HepG2 (cell line): ENCODE data around the gene COBL. TPM values are rescaled to one million over a fixed set of nuclear protein-coding genes. Genes with fewer than 3 reads are reported as not detected.

ENCODE experiments used
- ATAC-seq: fragments of 200-7000 bp; cut with Tn5 transposase; 3 replicates; pipeline ENCODE4 v1.9.1; 2020; ENCODE audit warnings: mild to moderate bottlenecking, moderate library complexity
- BruUV-seq: library from RNA; stranded (reverse); fragments of 400-500 nt; replicated peaks from 2 replicates; lab custom pipeline; 2021; lab: Mats Ljungman, UMichigan
- CTCF ChIA-PET: fragments of 300-600 bp; formaldehyde crosslinking; extraction: SDS; loops from one replicate; lab custom pipeline; 2021; ENCODE audit warnings: low total read pairs, inconsistent platforms, low intra/inter-chr PET ratio; lab: Yijun Ruan, JAX
- POLR2A ChIA-PET: fragments of 350-600 bp; sonication (Branson Sonifier 250); formaldehyde crosslinking; loops from one replicate; lab custom pipeline; 2020; ENCODE audit warnings: antibody characterized with exemption, inconsistent platforms; lab: Yijun Ruan, JAX
- DNase-seq: peaks from one replicate; pipeline ENCODE4 v3.0.0-alpha.2; 2015; ENCODE audit warnings: low spot score
- FAIRE-seq: peaks from 3 replicates; lab custom pipeline; 2011; peaks lifted over from hg19 to GRCh38; lab: Jason Lieb, UNC
- H2AFZ ChIP-seq: one replicate; pipeline ENCODE4 v1.6.1; 2011; ENCODE audit warnings: low read length, inconsistent platforms
- H3K27ac ChIP-seq: fragments of 300-600 bp; 3 replicates; pipeline ENCODE4 v1.8.0; 2011; ENCODE audit warnings: mixed run types, mild to moderate bottlenecking, mixed read lengths, low read length, inconsistent platforms; ENCODE audit not compliant: insufficient read depth; ENCODE audit errors: extremely low read length
- H3K27me3 ChIP-seq, 2 experiments: fragments of 200-600 bp in 1 of 2; 2 replicates in 1 of 2; 3 replicates in 1 of 2; pipeline versions ENCODE4 v1.6.0 to v1.8.0; 2011; ENCODE audit warnings: low read length in 2 of 2, mild to moderate bottlenecking in 2 of 2, moderate library complexity in 2 of 2, inconsistent platforms in 1 of 2; ENCODE audit not compliant: insufficient read depth in 2 of 2, control insufficient read depth in 1 of 2
- H3K36me3 ChIP-seq, 2 experiments: fragments of 200-600 bp in 1 of 2; replicated peaks in 1 of 2; 2 replicates in 1 of 2; 3 replicates in 1 of 2; pipeline versions ENCODE4 v1.5.1 to v1.8.0; 2011; ENCODE audit warnings: low read length in 2 of 2, inconsistent platforms in 1 of 2; ENCODE audit not compliant: insufficient read depth in 2 of 2, control insufficient read depth in 1 of 2
- H3K4me1 ChIP-seq: 2 replicates; pipeline ENCODE4 v1.5.1; 2012; ENCODE audit warnings: low read length, inconsistent platforms; ENCODE audit not compliant: insufficient read depth
- H3K4me2 ChIP-seq: 2 replicates; pipeline ENCODE4 v1.6.0; 2011; ENCODE audit warnings: low read depth, low read length, inconsistent platforms
- H3K4me3 ChIP-seq, 3 experiments: fragments of 200-600 bp in 1 of 3; sonication (generic), shearing (Covaris generic) in 1 of 3; replicated peaks in 1 of 3; 2 replicates each; pipeline ENCODE4 v1.5.1; 2011 to 2016; ENCODE audit warnings: low read length in 3 of 3, inconsistent platforms in 2 of 3, low read depth in 2 of 3, mild to moderate bottlenecking in 2 of 3, control low read depth in 1 of 3, mixed read lengths in 1 of 3; ENCODE audit not compliant: insufficient read depth in 1 of 3
- H3K79me2 ChIP-seq: one replicate; pipeline ENCODE4 v1.6.1; 2011; ENCODE audit warnings: low read length, inconsistent platforms; ENCODE audit not compliant: insufficient read depth
- H3K9ac ChIP-seq: 2 replicates; pipeline ENCODE4 v1.6.0; 2011; ENCODE audit warnings: mild to moderate bottlenecking, low read depth, low read length, inconsistent platforms; ENCODE audit not compliant: insufficient read depth
- H3K9me3 ChIP-seq: 2 replicates; pipeline ENCODE4 v1.5.1; 2012; ENCODE audit warnings: mild to moderate bottlenecking, low read length
- H4K20me1 ChIP-seq: 2 replicates; pipeline ENCODE4 v1.6.0; 2011; ENCODE audit warnings: inconsistent platforms, mild to moderate bottlenecking, low read length, moderate library complexity; ENCODE audit not compliant: insufficient read depth
- E2F5 ChIP-seq: sonication (generic); formaldehyde crosslinking; conservative IDR thresholded peaks from 2 replicates; pipeline ENCODE4 v1.4.0; 2020; ENCODE audit warnings: missing genetic modification reagents
- EEA1 ChIP-seq: sonication (generic); formaldehyde crosslinking; IDR thresholded peaks from 2 replicates; pipeline ENCODE4 v1.5.1; 2020; ENCODE audit warnings: mild to moderate bottlenecking, missing genetic modification reagents, borderline replicate concordance
- EED ChIP-seq: sonication (generic); formaldehyde crosslinking; IDR thresholded peaks from 2 replicates; pipeline ENCODE4 v1.5.0; 2020; ENCODE audit warnings: mild to moderate bottlenecking, missing genetic modification reagents
- HDAC1 ChIP-seq: sonication (generic); formaldehyde crosslinking; IDR thresholded peaks from 2 replicates; pipeline ENCODE4 v1.5.1; 2020; ENCODE audit warnings: mild to moderate bottlenecking, missing genetic modification reagents
- KAT2B ChIP-seq: fragments of 150-350 bp; IDR thresholded peaks from 2 replicates; pipeline ENCODE4 v1.6.1; 2014; ENCODE audit warnings: low read depth, low read length, borderline replicate concordance
- NAIF1 ChIP-seq: sonication (generic); formaldehyde crosslinking; IDR thresholded peaks from 2 replicates; pipeline ENCODE4 v1.5.0; 2020; ENCODE audit warnings: mild to moderate bottlenecking, missing genetic modification reagents, borderline replicate concordance
- NFYC ChIP-seq: IDR thresholded peaks from 2 replicates; pipeline ENCODE4 v1.6.1; 2016; ENCODE audit warnings: missing genetic modification reagents, missing compliant biosample characterization
- PLRG1 ChIP-seq: fragments of 450-650 bp; conservative IDR thresholded peaks from 2 replicates; pipeline ENCODE4 v1.6.1; 2016
- SOX13 ChIP-seq, 3 experiments: fragments of 450-650 bp in 1 of 3; sonication (generic) in 1 of 3; formaldehyde crosslinking in 1 of 3; IDR thresholded peaks in 2 of 3; conservative IDR thresholded peaks in 1 of 3; 2 replicates each; pipeline versions ENCODE4 v1.5.0 to v1.6.1; 2016 to 2020; ENCODE audit warnings: antibody characterized with exemption in 1 of 3, mild to moderate bottlenecking in 1 of 3, missing compliant biosample characterization in 1 of 3, missing genetic modification reagents in 1 of 3, moderate library complexity in 1 of 3
- TCF12 ChIP-seq, 2 experiments: fragments of 450-650 bp in 1 of 2; sonication (generic) in 1 of 2; formaldehyde crosslinking in 1 of 2; IDR thresholded peaks; 2 replicates each; pipeline versions ENCODE4 v1.6.1 to v1.8.0; 2017 to 2022; ENCODE audit warnings: antibody characterized with exemption in 1 of 2, mild to moderate bottlenecking in 1 of 2, missing genetic modification reagents in 1 of 2, moderate library complexity in 1 of 2
- TFE3 ChIP-seq: IDR thresholded peaks from 2 replicates; pipeline ENCODE4 v1.6.1; 2016
- THAP11 ChIP-seq: IDR thresholded peaks from 2 replicates; pipeline ENCODE4 v1.6.1; 2016; ENCODE audit warnings: missing biosample characterization, missing genetic modification reagents
- ZNF337 ChIP-seq: sonication (generic); formaldehyde crosslinking; IDR thresholded peaks from 2 replicates; pipeline ENCODE4 v1.5.1; 2020; ENCODE audit warnings: missing genetic modification reagents, low read depth, mild to moderate bottlenecking, borderline replicate concordance
- ZNF343 ChIP-seq: sonication (generic); formaldehyde crosslinking; IDR thresholded peaks from 2 replicates; pipeline ENCODE4 v1.4.0; 2020; ENCODE audit warnings: mild to moderate bottlenecking, missing genetic modification reagents
- ZNF672 ChIP-seq: sonication (generic); formaldehyde crosslinking; IDR thresholded peaks from 2 replicates; pipeline ENCODE4 v1.8.1; 2022; ENCODE audit warnings: missing genetic modification reagents
- ZNF772 ChIP-seq: sonication (generic); formaldehyde crosslinking; IDR thresholded peaks from 2 replicates; pipeline ENCODE4 v1.5.0; 2020; ENCODE audit warnings: mild to moderate bottlenecking, missing genetic modification reagents
- WGBS: methylation state at CpG from one replicate; pipeline ENCODE4 v1.1.6; 2017; ENCODE audit warnings: low lambda C conversion rate; 5-methylcytosine and 5-hydroxymethylcytosine counted together
- in situ Hi-C: cut with HindIII; loops from 2 replicates; pipeline ENCODE4 v1.10.0; 2017; ENCODE audit warnings: low pct_unique_long_range_greater_than_20kb; ENCODE audit not compliant: extremely low pct_ligation_motif_present
- intact Hi-C: fragments of 100-400 bp; cut with micrococcal nuclease; formaldehyde crosslinking; loops from one replicate; pipeline ENCODE4 v1.10.0; 2022; ENCODE audit not compliant: unreplicated experiment
- polyA plus RNA-seq, 8 experiments: library from polyadenylated mRNA; depleted of rRNA in 3 of 8; stranded (reverse) in 7 of 8; unstranded in 1 of 8; fragments of >200 nt; fragmentation: Illumina TruSeq in 4 of 8; extraction: Trizol in 4 of 8; gene quantifications; 2 replicates each; pipeline versions ENCODE4 v1.2.1 to v1.2.3, GENCODE V29; 2011 to 2016; ENCODE audit warnings: low read depth in 4 of 8, missing spikeins in 1 of 8, mixed read lengths in 1 of 8; ENCODE audit not compliant: insufficient read depth in 1 of 8
- total RNA-seq, 5 experiments: library from RNA; depleted of rRNA; stranded (reverse); fragments of >200 nt; fragmentation: Illumina TruSeq; extraction: Trizol; gene quantifications; 2 replicates each; pipeline ENCODE4 v1.2.3, GENCODE V29; 2016; ENCODE audit warnings: low read depth in 1 of 5
- TF ChIP-seq, protein P1 (sequence below): conservative IDR thresholded peaks from 2 replicates; pipeline ENCODE4 v1.6.1; 2018; ENCODE audit warnings: missing genetic modification reagents

The COBL gene
- total and polyA plus RNA-seq, 2 of the 13 experiments (the other 11 are each of a cell fraction or from before 2014, with no cell fraction given), result 3.8 to 4.9 TPM

- TF ChIP-seq ZNF772 (CRISPR knock-in tag) (no peak), EEA1 (CRISPR knock-in tag) (no peak)
Observed at GRCh38 chr7:51034521-51035264, 281.9 kb downstream of the COBL start (continued).

DNA sequence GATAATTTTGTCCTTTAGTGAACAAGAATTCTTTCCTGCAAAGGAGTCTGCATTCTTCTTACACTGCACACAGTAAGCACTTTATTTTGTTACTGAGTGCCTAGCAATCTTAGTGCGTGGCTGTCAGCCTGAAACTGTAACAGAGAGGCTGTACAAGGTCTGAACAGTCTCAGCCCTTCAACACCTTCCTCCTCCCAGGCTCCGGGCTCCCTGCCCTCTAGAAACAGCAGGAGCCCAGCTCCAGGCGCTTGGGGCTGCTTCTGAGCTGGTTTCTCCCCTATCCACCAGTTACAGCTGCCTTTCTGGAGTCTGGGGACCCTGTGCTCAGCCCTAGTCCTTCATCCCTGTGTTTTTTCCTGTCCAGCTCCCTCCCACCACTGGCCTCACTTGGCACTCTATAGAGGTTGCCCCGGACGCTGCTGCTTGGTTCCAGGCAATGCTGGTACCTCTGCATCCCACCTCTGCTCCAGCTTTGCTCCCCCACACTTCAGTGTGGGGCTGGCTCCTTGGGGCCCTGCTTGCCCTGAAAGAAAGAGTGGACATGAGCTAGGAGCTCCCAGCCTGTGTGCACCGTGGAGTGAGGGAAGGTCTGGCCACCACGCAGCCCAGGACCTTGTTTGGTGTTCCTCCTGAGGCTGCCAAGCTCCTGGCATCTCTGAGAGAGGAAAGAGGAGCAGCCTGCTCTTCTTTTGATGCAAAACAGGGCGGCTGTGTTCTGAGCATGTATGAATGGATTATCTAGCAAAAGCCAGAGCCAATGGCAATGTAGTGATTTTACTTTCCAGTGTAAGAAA, 282.7 kb downstream of the COBL start:
- POLR2A ChIA-PET, result no interaction called here
- WGBS, result 88% methylated on average over 8 of the region's 8 CpGs

More for the DNA sequence above, 282.7 kb downstream of the COBL start:
- Histone ChIP-seq H3K27ac (no peak overlapping the region), H3K36me3 (peaks cover 0 to 4% of the 10 kb centered on the region in 2 experiments; a peak in 1 of 5 replicates), H3K27me3 (no peaks in the 10 kb centered on the region), H3K4me3 (no peak overlapping the region), H3K4me1 (no peaks in the 10 kb centered on the region), H3K79me2 (no peaks in the 10 kb centered on the region), H3K9me3 (no peaks in the 10 kb centered on the region), H2AFZ (no peak overlapping the region), H3K4me2 (no peak overlapping the region), H4K20me1 (no peaks in the 10 kb centered on the region), H3K9ac (no peak overlapping the region)
- intact Hi-C loops, result no loop called here
- TF ChIP-seq SOX13 (IDR thresholded peaks at IDR 0.05) (no peak), SOX13 (CRISPR knock-in tag; conservative IDR thresholded peaks at IDR 0.05 in 1 of 2, IDR thresholded peaks at IDR 0.05 in 1 of 2) (no peak), TFE3 (CRISPR knock-in tag) (no peak), ZNF337 (CRISPR knock-in tag) (no peak), KAT2B (no peak), TCF12 (IDR thresholded peaks at IDR 0.05) (no peak), TCF12 (CRISPR knock-in tag; IDR thresholded peaks at IDR 0.05) (no peak), E2F5 (CRISPR knock-in tag) (no peak), NAIF1 (no peak), ZNF343 (CRISPR knock-in tag) (no peak), HDAC1 (CRISPR knock-in tag) (no peak), THAP11 (no peak), NFYC (CRISPR knock-in tag) (no peak), PLRG1 (no peak), EED (CRISPR knock-in tag) (no peak), ZNF672 (no peak)
- TF ChIP-seq, protein P1, sequence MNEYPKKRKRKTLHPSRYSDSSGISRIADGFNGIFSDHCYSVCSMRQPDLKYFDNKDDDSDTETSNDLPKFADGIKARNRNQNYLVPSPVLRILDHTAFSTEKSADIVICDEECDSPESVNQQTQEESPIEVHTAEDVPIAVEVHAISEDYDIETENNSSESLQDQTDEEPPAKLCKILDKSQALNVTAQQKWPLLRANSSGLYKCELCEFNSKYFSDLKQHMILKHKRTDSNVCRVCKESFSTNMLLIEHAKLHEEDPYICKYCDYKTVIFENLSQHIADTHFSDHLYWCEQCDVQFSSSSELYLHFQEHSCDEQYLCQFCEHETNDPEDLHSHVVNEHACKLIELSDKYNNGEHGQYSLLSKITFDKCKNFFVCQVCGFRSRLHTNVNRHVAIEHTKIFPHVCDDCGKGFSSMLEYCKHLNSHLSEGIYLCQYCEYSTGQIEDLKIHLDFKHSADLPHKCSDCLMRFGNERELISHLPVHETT (CRISPR knock-in tag), result no peak
- DNase-seq (no peak), ATAC-seq (no peak), FAIRE-seq (no peak)
- no TSS peak for BruUV-seq
- in situ Hi-C loops, result no loop called here
- CTCF ChIA-PET, result no interaction called here
